CD4-positive, CD25-positive, alpha-beta regulatory T cell (primary cell): ENCODE measurements around the gene LRRC8B. TPM values are rescaled to one million over a fixed set of nuclear protein-coding genes. Genes with fewer than 3 reads are reported as not detected.
A peak's percentile ranks its signal among the peaks of the same experiment; 100 is the strongest.

Experiments
- ATAC-seq, 2 donors: fragments of 150-1000 bp; cut with Tn5 transposase; one replicate each; pipeline ENCODE4 v1.10.0; 2021; ENCODE audit warnings: low read depth in 2 of 2, moderate number of reproducible peaks in 2 of 2, moderate library complexity in 1 of 2
- DNase-seq, 3 donors: peaks; one replicate each; pipeline versions ENCODE4 v3.0.0 to v3.0.0-alpha.2; 2012 to 2022; ENCODE audit warnings: mixed read lengths in 1 of 3
- H3K27ac ChIP-seq: one replicate; pipeline ENCODE4 v1.7.0; 2013; ENCODE audit warnings: mild to moderate bottlenecking, low read length; ENCODE audit not compliant: insufficient read depth, poor library complexity, severe bottlenecking
- H3K27me3 ChIP-seq: one replicate; pipeline ENCODE4 v1.7.0; 2013; ENCODE audit warnings: low read length; ENCODE audit not compliant: control insufficient read depth, insufficient read depth
- H3K36me3 ChIP-seq: one replicate; pipeline ENCODE4 v1.7.0; 2013; ENCODE audit warnings: mild to moderate bottlenecking, low read length, moderate library complexity; ENCODE audit not compliant: control insufficient read depth, insufficient read depth
- H3K4me1 ChIP-seq: 2 replicates; pipeline ENCODE4 v1.7.0; 2013; ENCODE audit warnings: mild to moderate bottlenecking, low read length; ENCODE audit not compliant: insufficient read depth, control insufficient read depth, poor library complexity, severe bottlenecking
- H3K4me3 ChIP-seq: one replicate; pipeline ENCODE4 v1.7.0; 2013; ENCODE audit warnings: low read depth, mild to moderate bottlenecking, low read length, moderate library complexity
- H3K9me3 ChIP-seq, 2 experiments: 1 replicate in 1 of 2; 2 replicates in 1 of 2; pipeline ENCODE4 v1.7.0; 2013; ENCODE audit warnings: low read length in 2 of 2, mild to moderate bottlenecking in 1 of 2, moderate library complexity in 1 of 2; ENCODE audit not compliant: control insufficient read depth in 2 of 2
- H3K27ac Mint-ChIP-seq, 3 donors: one replicate each; pipeline ENCODE4 v1.8.0; 2020 to 2022; ENCODE audit warnings: mild to moderate bottlenecking in 3 of 3, mixed read lengths in 3 of 3, moderate library complexity in 2 of 3
- H3K27me3 Mint-ChIP-seq: one replicate; pipeline ENCODE4 v1.8.0; 2022; ENCODE audit warnings: mild to moderate bottlenecking, mixed read lengths
- H3K36me3 Mint-ChIP-seq: one replicate; pipeline ENCODE4 v1.8.0; 2020; ENCODE audit warnings: mixed read lengths
- H3K4me1 Mint-ChIP-seq, 4 donors: one replicate each; pipeline ENCODE4 v1.8.0; 2020 to 2022; ENCODE audit warnings: mixed read lengths in 4 of 4, mild to moderate bottlenecking in 1 of 4
- H3K4me3 Mint-ChIP-seq, 4 donors: one replicate each; pipeline ENCODE4 v1.8.0; 2020 to 2022; ENCODE audit warnings: mild to moderate bottlenecking in 4 of 4, mixed read lengths in 4 of 4, moderate library complexity in 3 of 4
- H3K9me3 Mint-ChIP-seq, 7 donors: one replicate each; pipeline ENCODE4 v1.8.0; 2020 to 2022; ENCODE audit warnings: mixed read lengths in 7 of 7, mild to moderate bottlenecking in 3 of 7, moderate library complexity in 2 of 7
- polyA plus RNA-seq, 4 donors: library from polyadenylated mRNA; unstranded; fragments of 300-500 nt; fragmentation: Illumina TruSeq; gene quantifications; one replicate each; pipeline ENCODE4 v1.2.3, GENCODE V29; 2021
- total RNA-seq: library from RNA; stranded (reverse); gene quantifications from one replicate; pipeline ENCODE4 v1.2.3, GENCODE V29; 2022

Gene LRRC8B
- total and polyA plus RNA-seq, 5 donors from 2014 or later: 8.9 to 20.4 (median 19.1) TPM

DNA sequence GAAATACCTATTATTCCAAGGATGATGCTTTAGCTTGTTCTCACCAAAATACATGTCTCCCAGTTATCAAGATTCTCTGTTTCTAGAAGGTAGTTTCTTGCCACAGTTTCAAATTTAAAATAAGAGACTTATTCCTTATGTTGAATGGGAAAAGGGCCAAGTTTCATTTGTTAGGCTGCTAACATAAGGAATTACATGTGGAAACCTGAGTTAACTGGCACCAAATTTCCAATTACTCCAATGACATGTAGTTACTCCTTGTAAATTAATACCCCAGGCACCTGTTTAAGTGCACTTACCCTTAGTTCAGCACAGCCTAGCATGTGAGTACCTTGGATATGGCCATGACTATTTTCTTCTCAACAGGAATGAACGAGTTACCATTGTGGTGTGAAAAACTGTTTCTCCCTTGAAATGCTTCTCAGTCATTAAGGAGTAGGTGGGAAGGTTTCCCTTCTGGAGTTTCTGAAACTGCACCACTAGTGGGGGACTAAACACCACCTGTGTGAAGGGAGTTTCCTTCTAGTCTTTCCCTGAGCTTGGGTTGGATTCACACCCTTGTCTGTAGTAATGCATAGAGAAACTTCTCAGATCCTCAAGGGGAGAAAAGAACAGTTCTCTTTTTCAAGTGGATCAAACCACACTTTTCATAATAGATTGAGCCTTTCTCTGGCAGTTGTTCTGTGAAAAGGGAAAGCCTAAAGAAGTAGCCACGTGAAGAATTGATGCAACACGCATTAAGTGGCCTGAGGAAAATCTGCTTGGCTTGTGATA, 76.0 kb downstream of the LRRC8B start:
- H3K4me1 ChIP-seq: peaks cover 39% of the 10 kb centered on the region
- H3K36me3 Mint-ChIP-seq: no peaks in the 10 kb centered on the region
- no peaks in the 10 kb centered on the region for H3K36me3 ChIP-seq
- H3K9me3 Mint-ChIP-seq: no peaks in the 10 kb centered on the region
- DNase-seq (no peak), ATAC-seq (no peak)
- H3K27me3 Mint-ChIP-seq: no peaks in the 10 kb centered on the region
- H3K9me3 ChIP-seq: no peaks in the 10 kb centered on the region
- peaks cover 28 to 83% (median 64%) of the 10 kb centered on the region in 4 donors for H3K4me1 Mint-ChIP-seq
- H3K4me3 Mint-ChIP-seq: no peak overlapping the region
- no peak overlapping the region for H3K27ac ChIP-seq
- no peak overlapping the region for H3K4me3 ChIP-seq
- H3K27ac Mint-ChIP-seq: peak overlapping the region in 1 of 3 donors; percentile 22
- H3K27me3 ChIP-seq: no peaks in the 10 kb centered on the region

DNA sequence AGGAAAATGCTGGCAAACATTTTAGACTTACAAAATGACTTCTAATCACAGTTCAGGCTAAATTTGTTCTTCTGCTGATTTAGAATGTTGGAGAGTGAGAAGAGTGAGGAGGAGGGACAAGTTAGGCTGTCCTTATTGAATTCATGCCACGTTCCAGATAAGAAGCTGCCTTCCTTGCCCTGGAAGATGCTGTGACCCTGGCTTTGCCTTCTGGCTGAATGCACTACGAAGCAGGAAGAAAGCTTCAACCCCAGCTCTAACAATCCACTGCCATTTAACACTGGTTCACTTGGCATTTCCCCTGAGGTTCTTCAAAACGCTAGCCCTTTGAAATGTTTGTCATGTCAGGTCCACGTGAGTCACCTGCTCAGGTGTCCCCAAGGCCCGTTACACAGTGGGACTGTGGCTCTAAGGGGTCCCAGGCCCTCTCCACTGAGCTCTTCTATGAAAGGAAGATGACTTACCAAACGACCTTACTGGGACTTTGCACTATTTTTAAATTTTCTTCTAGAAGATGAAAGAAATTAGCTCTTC, 78.3 kb downstream of the LRRC8B start:
- peak overlapping the region; percentile 35 for H3K27ac ChIP-seq
- H3K27me3 ChIP-seq: no peaks in the 10 kb centered on the region
- peaks cover 61% of the 10 kb centered on the region for H3K4me1 ChIP-seq
- peak overlapping the region in 3 of 4 donors; percentile 1 to 56 (median 42) for H3K4me3 Mint-ChIP-seq
- H3K27me3 Mint-ChIP-seq: no peaks in the 10 kb centered on the region
- H3K27ac Mint-ChIP-seq: peak overlapping the region; percentile 69 to 99 (median 79)
- H3K36me3 Mint-ChIP-seq: no peaks in the 10 kb centered on the region
- peaks cover 31 to 93% (median 76%) of the 10 kb centered on the region in 4 donors for H3K4me1 Mint-ChIP-seq
- H3K36me3 ChIP-seq: no peaks in the 10 kb centered on the region
- no peak for ATAC-seq
- no peaks in the 10 kb centered on the region for H3K9me3 Mint-ChIP-seq
- H3K9me3 ChIP-seq: no peaks in the 10 kb centered on the region
- DNase-seq: peak in 1 of 3 donors; percentile 17
- peak overlapping the region; percentile 21 for H3K4me3 ChIP-seq

DNA sequence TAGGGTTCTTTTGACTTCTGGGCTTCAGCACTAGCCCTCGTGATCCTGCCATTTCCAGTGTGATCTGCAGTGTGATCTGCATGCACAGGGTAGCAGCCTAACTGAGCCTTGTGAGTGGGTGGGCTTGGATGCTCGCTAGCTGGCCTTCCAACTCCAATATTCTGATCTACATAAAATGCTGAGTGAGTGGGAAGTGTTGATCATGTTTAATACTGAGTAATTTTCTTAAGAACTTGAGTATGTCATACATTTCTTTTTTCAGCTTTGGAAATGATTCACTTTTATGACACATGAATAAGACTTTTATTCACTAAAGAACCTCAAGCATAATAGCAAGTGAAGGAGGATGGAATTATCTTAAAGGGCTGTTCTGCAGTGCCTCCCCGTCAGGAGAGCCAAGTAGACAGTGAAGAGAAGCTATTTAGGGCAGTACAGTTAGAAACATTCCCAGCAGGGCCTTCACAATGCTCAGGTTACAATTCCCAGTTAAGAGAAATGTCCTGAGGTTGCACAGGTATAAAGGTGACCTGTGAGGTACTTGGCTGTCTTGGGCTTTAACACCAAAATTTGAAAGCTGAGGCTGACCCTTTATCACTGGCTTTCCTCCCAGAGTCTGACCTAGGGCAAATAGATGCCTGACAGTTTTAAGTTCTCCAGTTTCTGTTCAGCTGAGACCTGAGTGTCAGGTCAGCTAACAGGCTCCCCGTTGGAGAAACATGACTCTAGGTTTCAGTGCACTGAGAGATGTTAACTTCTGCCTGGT, 79.2 kb downstream of the LRRC8B start:
- Mint-ChIP-seq H3K27me3 (no peaks in the 10 kb centered on the region), H3K36me3 (no peaks in the 10 kb centered on the region), H3K27ac (peak overlapping the region; percentile 94 to 99 (median 98)), H3K4me3 (peak overlapping the region in 3 of 4 donors; percentile 42 to 56 (median 55)), H3K9me3 (no peaks in the 10 kb centered on the region), H3K4me1 (peaks cover 29 to 93% (median 76%) of the 10 kb centered on the region in 4 donors)
- no peak for ATAC-seq
- Histone ChIP-seq H3K4me1 (peaks cover 65% of the 10 kb centered on the region), H3K27me3 (no peaks in the 10 kb centered on the region), H3K27ac (no peak overlapping the region), H3K4me3 (peak overlapping the region; percentile 22), H3K36me3 (no peaks in the 10 kb centered on the region), H3K9me3 (no peaks in the 10 kb centered on the region)
- no peak for DNase-seq

- H3K4me1 ChIP-seq: peaks cover 69% of the 10 kb centered on the region
- H3K4me3 ChIP-seq: peak overlapping the region; percentile 22
- no peak for ATAC-seq
- Mint-ChIP-seq H3K27me3 (no peaks in the 10 kb centered on the region), H3K27ac (peak overlapping the region; percentile 94 to 99 (median 98)), H3K4me1 (peaks cover 25 to 93% (median 75%) of the 10 kb centered on the region in 4 donors), H3K9me3 (no peaks in the 10 kb centered on the region), H3K36me3 (no peaks in the 10 kb centered on the region), H3K4me3 (peak overlapping the region in 2 of 4 donors; percentile 19 to 21)
- no peaks in the 10 kb centered on the region for H3K9me3 ChIP-seq
- H3K27me3 ChIP-seq: no peaks in the 10 kb centered on the region
- H3K27ac ChIP-seq: no peak overlapping the region
- H3K36me3 ChIP-seq: no peaks in the 10 kb centered on the region
- DNase-seq: no peak
Measured at GRCh38 chr1:89604414-89604735, 79.7 kb downstream of the LRRC8B start.

DNA sequence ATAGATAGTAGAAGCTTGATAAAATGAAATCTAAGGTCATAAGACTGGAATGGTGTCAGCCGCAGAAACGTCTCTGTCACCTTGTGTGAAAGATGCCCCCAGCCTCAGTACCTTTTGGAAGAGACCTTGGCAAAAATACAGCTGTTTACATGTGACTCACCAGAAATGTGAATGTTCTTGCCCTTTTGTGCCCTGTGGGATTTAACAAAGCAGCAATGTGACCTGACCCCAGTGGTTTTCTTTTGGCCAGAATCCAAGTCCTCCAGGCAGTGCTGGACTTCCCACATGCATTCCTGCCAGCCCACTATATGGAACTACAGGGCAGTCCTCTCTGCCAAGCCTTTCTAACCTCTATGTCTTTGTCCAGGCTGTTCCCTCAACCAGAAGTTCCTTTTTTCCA, 81.1 kb downstream of the LRRC8B start:
- DNase-seq (no peak), ATAC-seq (no peak)
- H3K4me3 ChIP-seq: peak overlapping the region; percentile 82
- Mint-ChIP-seq H3K27me3 (no peaks in the 10 kb centered on the region), H3K36me3 (no peaks in the 10 kb centered on the region), H3K4me1 (peaks cover 26 to 93% (median 69%) of the 10 kb centered on the region in 4 donors), H3K9me3 (no peaks in the 10 kb centered on the region), H3K4me3 (peak overlapping the region in 3 of 4 donors; percentile 31 to 88 (median 64)), H3K27ac (peak overlapping the region; percentile 94 to 99 (median 98))
- no peaks in the 10 kb centered on the region for H3K9me3 ChIP-seq
- H3K36me3 ChIP-seq: no peaks in the 10 kb centered on the region
- H3K4me1 ChIP-seq: peaks cover 83% of the 10 kb centered on the region
- H3K27me3 ChIP-seq: no peaks in the 10 kb centered on the region
- peak overlapping the region; percentile 92 for H3K27ac ChIP-seq

GRCh38 chr1:89606227-89606980, 81.8 kb downstream of the LRRC8B start:
- no peaks in the 10 kb centered on the region for H3K36me3 Mint-ChIP-seq
- no peaks in the 10 kb centered on the region for H3K9me3 ChIP-seq
- peak overlapping the region; percentile 82 for H3K4me3 ChIP-seq
- H3K27ac Mint-ChIP-seq: peak overlapping the region; percentile 94 to 99 (median 98)
- no peaks in the 10 kb centered on the region for H3K36me3 ChIP-seq
- no peaks in the 10 kb centered on the region for H3K27me3 Mint-ChIP-seq
- peak in 2 of 3 donors; percentile 29 to 73 for DNase-seq
- H3K27me3 ChIP-seq: no peaks in the 10 kb centered on the region
- H3K27ac ChIP-seq: peak overlapping the region; percentile 92
- no peak for ATAC-seq
- H3K4me1 ChIP-seq: peaks cover 90% of the 10 kb centered on the region
- H3K9me3 Mint-ChIP-seq: no peaks in the 10 kb centered on the region
- H3K4me3 Mint-ChIP-seq: peak overlapping the region; percentile 64 to 88 (median 78)
- H3K4me1 Mint-ChIP-seq: peaks cover 31 to 96% (median 72%) of the 10 kb centered on the region in 4 donors

DNA sequence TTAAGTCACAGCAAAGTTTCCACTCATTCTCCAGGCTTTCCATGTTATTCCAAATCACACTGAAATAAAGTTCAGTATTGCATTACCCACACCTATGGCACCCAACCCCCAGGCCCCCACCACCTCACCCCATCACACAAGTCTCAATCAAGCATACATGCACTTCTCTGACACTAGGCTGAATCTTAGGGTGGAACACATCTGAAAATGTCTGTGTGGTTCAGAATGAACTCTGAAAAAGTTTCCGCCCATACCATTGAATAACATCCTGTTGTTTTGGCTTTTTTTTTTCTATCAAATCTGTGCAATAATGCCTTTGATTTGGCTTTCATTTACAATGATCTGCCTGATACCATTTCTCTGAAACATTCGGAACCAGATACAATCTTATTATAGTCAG, 82.5 kb downstream of the LRRC8B start:
- peaks cover 38 to 96% (median 74%) of the 10 kb centered on the region in 4 donors for H3K4me1 Mint-ChIP-seq
- no peaks in the 10 kb centered on the region for H3K9me3 ChIP-seq
- no peaks in the 10 kb centered on the region for H3K27me3 Mint-ChIP-seq
- no peaks in the 10 kb centered on the region for H3K27me3 ChIP-seq
- peaks cover 97% of the 10 kb centered on the region for H3K4me1 ChIP-seq
- peak overlapping the region; percentile 92 for H3K27ac ChIP-seq
- no peaks in the 10 kb centered on the region for H3K9me3 Mint-ChIP-seq
- H3K36me3 ChIP-seq: no peaks in the 10 kb centered on the region
- H3K36me3 Mint-ChIP-seq: no peaks in the 10 kb centered on the region
- peak overlapping the region; percentile 94 to 99 (median 98) for H3K27ac Mint-ChIP-seq
- peak overlapping the region; percentile 64 to 88 (median 78) for H3K4me3 Mint-ChIP-seq
- DNase-seq (peak; percentile 27 to 92 (median 82)), ATAC-seq (peak; percentile 56 to 64)
- H3K4me3 ChIP-seq: peak overlapping the region; percentile 82
